Stimulated activated CD4-positive, alpha-beta T cell treated with anti-CD3 and anti-CD28 coated beads, Interleukin-4, amount 100 ng/mL, for 24 hours (primary cell): ENCODE measurements around the gene PDE8B.

Experiments used
- DNase-seq: peaks from one replicate; pipeline ENCODE4 v3.0.0-alpha.2; 2020

Gene PDE8B

DNA sequence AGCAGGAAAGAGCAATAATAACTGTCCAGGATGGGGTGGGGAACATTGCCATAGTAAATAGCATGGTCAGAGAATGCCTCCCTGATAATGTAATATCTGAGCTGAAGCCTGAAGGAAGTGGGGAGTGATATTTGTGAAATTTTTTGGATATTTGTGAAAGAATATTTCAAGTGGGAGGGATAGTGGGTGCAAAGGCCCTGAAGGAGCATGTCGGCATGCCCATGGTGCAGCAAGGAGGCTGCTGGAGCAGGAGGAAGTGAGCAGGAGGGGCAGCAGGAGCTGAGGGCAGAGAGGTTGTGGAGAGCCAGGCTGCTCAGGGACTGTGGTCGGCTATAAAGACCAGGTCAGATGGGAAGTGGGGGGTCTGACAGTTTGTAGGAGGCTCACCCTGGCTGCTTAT, 21.1 kb upstream of the PDE8B start:
- no peak for DNase-seq

DNA sequence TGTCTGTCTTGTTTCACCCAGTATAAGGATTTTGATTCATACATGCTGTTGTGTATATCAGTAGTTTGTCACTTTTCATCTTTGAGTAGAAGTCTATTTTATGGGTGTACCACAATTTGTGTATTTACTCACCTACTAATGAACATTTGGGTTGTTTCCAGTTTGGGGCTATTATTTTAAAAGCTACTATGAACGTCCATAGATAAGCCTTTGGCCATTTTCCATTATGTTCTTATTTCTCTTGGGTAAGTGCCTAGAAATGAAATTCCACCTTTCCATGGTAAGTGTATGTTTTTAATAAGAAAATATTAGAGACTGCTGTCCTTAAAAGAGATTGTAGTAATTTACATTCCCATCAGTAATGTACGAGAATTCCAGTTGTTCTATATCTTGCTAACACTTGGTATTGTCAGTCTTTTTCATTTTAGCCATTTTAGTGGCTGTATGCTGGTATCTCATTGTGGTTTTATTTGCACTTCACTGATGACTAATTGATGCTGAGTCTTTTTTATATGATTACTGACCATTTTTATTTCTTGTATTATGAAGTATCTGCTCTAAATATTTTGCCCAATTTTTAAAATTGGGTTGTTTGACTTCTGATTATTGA, 17.9 kb upstream of the PDE8B start:
- no peak for DNase-seq

DNA sequence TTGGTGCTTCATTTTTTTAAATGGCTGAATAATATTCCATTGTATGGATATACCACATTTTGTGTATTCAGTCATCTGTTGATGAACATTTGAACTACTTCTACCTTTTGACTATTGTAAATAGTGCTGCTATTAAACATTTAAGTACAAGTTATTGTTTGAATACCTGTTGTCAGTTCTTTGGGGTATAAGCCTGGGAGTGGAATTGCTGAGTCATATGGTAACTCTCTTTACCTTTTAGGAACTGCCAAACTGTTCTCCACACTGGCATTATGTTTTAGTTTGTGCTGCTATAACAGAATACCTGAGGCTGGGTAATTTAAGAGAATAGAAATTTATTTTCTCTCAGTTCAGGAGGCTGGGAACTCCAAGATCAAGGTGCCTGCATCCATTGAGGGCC, 15.7 kb upstream of the PDE8B start:
- no peak for DNase-seq

DNA sequence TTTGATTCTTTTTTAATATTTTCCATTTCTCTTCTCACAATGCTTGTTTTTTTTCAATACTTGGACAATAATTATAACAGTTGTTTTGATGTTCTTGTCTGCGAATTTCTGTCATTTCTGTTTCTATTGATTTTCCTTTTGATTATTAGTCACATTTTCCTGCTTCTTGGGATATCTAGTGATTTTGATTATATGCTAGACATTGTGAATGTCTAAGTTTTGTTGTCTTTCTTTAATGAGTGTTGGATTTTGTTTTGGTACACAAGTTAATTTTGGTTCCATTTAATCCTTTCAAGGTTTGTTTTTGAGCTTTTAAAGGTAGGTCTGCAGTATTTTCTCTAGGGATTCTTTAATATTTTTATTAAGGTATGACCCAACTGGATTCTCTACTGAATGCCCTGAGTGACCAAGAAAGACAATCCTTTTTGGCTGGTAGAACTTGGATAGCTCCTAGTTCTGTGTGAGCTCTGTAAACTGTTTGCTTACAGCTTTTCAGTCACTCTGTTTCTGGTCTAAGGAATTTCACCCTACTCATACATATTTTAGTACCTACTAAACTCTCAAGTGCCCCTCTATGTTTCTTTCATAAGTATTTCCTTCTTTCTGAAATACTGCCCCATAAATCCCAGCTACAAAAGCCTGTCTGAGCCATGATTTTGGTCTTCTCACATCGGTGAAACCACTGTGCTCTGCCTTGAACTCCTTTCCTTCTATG, 12.5 kb upstream of the PDE8B start:
- DNase-seq: no peak

DNA sequence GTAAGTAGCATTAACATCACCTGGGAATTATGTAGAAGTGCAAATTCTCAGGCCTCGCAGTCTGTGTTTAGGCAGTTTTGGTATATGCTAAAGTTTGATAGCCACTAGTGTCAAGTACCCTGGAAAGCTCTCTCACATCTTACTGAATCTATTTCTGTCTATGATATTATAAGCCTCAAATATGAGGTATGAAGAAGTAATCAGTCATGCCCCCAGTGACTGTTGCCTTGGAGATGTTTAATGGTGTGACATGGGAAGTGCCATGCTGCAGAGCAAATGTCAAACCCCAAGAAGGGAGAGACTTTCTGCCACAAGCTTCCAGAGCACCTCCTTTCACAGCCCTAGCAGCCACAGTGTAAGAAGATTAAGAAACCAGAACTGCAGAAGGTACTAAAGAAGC, 9.8 kb upstream of the PDE8B start:
- DNase-seq: no peak

DNA sequence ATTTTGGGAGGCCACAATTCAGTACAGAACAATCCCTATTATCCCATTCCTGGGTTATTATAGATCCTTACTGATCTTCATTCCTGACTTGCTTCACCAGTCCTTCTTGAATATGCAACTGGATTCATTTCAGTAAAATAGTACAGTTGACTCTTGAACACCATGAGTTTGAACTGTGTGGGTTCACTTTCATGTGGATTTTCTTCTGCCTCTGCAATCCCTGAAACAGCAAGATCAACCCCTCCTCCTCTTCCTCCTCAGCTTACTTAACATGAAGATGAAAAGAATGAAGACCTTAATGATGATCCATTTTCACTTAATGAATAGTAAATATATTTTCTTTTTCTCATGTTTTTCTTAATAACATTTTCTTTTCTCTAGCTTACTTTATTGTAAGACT, 8.3 kb upstream of the PDE8B start:
- DNase-seq: no peak

DNA sequence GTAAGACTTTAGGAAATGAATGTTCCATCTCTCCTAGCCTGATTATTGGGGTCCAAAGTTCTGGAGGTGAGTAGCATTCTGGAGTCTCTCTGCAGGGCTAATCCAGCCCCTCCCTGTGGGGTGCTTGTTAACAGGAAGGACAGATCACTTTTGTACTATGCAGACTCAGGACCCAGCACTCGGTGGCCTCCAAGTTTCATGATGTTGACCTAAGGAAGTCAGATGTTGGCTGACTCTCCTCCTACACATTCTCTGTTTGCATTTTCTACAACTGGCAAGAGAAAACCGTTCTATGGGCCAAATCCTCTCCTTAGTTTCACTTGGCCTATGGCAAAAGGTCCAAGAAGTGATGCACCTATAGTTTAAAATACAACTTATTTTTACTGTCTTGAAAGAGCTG, 5.5 kb upstream of the PDE8B start:
- no peak for DNase-seq

DNA sequence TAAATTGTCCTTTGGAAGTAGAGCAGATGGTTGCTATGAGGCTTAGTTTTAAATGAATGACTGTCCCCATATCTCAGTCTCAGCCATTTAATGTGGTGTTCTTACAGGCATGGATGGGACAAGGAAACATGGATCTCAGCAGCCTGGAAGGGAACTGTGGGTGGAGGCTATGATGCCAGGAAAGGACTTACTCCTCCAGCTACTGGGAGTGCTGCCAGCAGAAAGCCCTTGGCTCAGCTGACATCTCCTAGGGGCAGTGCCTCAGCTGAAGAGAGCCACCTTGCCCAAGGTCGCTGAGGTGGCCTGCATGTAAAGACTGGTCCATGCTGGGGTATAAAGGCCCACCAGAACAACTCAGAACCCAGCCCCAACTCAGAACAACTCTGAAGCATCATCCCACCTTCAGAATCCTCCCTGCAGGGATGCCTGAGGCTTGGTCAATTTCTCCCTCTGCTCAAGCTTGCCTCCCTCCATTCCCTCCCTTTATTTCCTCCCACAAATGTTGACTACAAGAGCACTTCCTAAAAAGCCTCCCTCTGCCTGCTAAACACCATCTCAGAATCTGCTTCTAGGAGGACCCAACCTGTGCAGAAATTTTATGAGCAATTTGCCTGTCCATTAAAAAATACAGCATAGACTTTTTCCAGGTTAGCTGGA, 1.8 kb upstream of the PDE8B start:
- DNase-seq: no peak

DNA sequence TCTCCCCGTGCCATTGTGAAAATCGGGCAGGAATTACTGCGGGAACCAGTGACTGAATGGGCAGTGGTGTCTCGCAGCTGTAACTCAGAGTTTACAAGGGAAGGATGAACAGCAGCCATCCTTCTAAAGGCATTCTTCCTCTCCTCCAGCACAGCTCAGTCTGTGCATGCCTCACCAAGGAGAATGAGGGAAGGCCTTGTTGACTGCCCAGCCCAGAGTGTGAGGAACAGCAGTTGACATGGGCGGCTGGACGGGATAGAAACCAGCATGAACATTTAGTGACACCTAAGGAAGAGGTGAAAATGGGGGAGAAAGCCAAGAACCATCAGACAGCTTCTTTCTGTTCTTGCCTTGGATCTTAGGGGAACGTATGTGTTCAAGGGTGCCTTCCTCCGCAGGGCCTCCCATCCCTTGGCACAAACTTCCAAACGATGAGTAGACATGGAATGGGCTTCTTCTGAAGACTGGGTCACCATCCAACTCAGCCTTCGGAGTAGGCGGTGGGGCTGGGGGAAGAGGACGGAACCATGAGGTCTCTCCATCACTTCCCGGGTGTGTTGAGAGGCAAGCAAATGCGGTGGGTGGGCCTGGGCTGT, 887 bp upstream of the PDE8B start:
- DNase-seq: no peak

DNA sequence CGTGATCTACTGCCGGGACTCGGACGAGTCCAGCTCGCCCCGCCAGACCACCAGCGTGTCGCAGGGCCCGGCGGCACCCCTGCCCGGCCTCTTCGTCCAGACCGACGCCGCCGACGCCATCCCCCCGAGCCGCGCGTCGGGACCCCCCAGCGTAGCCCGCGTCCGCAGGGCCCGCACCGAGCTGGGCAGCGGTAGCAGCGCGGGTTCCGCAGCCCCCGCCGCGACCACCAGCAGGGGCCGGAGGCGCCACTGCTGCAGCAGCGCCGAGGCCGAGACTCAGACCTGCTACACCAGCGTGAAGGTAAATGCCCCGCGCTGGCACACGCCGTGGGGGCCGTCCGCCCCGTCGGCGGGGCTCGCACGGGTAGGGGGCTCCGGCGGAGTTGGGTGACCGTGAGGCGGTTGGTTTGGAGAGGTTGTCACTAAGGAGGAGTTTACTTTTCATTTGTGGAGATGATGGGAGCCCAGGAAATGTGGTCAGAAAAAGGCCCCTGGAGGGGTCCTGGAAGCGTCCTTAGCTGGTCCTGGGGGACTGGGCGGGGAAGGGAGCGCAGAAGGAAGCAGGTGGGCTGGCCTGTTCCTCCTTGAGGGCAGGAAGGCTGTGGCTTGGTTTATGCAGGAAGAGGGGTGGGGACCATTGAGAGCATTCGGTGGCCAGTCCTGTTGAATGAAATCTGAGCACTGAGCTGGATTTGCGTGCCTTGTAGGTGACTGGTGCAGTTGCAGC, 647 bp downstream of the PDE8B start:
- DNase-seq: no peak

DNA sequence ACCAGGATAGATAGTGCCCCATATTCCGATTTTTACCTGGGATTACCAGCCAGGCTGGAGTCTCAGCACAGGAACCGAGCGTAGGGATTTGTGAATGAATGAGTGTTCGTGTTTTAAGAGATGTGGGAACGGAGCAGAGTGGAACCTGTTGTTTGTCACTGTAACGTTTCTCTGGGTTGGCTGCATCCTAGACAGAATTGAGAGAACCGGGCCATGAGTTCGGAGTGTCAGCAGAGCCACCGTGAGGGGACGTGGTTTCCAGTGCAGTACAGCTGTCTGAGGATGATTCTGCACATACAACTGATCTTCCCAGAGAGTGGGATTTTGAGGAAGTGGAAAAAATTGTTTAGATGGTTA, 1.2 kb downstream of the PDE8B start:
- no peak for DNase-seq

DNA sequence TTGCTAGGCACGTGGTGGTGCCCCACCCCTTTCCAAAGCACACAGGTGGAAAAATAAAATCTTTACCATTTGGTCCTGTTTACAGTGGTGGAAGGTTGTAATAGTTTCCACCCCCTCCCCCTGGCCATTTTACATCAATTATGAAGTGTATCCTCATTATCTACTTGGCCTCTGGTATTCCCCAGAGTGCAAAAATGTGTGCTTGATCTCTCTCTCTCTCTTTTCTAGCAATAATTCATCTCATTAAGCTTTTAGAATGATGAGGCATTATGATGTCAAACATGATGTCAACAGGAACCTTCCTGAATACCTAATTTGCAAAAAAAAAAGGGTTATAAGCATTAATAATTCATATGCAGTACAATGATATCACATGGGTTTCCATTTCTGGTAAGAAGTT, 3.1 kb downstream of the PDE8B start:
- no peak for DNase-seq

DNA sequence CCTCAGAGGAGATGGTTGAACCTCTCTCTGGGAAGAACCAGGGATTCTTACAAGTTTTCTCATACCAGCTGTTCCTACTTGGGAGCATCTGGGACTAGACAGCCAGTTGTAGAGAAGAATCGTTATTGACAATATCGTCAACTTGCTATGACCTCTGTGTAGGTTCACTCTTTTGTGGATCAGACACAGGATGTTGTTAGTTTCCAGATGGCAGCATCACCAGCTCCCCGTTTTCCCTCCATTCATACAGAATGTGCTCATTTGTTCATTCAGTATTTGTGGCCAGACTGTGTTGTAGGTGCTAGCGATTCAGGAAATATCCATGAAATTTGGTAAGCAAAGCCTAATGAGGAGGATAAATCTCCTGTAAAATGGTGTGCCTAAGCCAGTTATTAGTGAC, 3.7 kb downstream of the PDE8B start:
- DNase-seq: no peak

DNA sequence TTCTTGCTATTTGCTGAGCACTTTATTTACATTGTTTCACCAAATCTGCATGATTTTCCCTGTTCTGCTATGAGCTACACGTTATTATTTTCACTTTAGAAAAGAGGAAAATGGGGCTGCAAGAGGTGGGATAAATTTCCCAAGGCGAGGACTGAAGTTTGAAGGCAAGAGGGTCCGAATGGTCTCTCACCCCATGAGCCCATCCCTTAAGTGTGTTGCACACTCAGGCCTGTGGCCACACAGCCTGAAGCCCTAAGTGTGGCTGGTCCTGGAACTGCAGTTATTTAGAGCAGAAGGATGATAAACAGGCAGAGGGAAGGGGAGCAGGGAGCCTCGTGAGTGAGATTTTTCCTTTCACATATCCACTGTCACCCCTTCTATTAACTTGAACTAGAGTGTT, 7.8 kb downstream of the PDE8B start:
- DNase-seq: no peak

DNA sequence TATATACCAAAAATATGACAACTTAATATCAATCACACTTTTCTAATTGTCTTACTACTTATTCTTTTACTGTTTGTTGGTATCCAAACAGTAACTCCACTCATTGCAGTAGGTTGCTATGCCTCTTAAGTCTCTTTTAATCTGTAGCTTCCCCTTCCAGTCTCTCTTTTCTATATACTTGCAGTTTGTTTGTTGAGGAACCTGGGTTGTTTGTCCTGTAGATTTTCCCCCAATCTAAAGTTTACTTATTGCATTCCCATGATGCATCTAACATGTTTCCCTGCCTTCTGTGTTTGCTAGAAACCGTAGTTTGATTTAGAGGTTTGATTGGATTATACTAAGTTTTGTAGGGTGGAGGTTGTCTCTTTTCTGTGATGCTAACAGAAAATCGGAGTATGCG, 10.6 kb downstream of the PDE8B start:
- DNase-seq: no peak

DNA sequence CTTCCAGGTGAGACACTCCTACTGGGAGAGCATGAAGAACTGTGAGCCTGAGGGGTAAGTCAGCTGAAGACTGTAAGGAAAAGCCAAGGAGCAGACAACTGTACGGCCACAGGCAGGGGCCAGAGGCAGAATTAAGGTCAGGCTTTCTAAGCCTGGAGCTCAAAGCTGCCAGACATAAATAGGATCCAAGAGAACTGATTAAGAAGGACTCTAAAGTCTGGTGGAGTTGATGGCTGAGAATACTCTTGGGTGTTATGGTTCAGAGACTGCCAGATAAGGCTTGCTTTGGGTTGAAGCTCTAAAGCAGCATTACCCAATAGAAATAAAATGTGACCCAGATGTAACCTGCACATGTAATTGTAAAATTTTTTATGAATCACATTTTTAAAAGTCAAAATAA, 12.2 kb downstream of the PDE8B start:
- DNase-seq: no peak

DNA sequence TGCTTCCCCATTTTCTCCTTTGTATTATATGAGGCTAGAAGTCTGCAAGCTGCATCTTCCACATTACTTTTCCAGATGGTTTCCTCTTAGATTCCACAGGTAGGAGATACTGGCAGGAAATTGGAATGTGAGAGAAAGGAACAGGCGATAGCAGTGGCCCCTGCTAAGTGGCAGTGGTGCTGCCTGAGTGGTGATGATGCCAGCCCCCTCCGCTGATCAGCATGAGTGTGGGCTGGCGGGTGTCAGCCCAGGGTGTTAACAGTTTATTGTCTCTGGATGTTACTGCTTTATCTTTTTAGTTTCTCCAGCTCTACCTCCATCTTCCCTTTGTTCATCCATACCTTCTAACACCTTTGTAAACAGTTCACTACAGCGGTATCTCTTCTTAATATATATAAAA, 13.2 kb downstream of the PDE8B start:
- no peak for DNase-seq

DNA sequence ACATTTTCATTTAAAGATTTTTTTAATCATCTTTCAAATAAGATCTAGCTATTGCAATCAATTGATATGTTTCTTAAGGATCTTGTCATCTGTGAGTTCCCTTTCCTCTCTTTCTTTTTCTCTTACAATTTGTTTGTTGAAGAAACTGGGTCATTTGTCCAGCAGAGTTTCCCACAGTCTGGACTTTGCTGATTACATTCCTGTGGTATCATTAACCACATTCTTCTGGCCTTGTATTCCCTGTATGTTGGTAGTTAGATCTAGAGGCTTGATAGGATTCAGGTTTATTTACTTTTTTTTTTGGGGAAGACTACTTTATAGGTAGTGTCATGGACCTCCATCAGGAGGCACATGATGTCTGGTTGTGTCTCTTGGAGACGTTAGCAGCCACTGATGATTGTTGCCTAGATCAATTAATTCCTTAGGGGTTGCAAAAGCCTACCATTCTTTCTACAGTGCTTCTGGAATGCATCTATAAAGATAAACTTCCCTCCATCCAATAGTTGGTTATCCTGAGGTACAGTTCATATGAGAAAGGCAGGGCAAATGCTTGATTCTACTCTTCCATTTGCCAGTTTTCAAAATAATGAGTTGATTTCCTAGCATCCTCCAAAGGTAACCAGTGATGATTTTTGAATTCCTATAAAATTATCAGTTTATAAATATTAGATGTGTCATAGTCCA, 14.3 kb downstream of the PDE8B start:
- DNase-seq: no peak

DNA sequence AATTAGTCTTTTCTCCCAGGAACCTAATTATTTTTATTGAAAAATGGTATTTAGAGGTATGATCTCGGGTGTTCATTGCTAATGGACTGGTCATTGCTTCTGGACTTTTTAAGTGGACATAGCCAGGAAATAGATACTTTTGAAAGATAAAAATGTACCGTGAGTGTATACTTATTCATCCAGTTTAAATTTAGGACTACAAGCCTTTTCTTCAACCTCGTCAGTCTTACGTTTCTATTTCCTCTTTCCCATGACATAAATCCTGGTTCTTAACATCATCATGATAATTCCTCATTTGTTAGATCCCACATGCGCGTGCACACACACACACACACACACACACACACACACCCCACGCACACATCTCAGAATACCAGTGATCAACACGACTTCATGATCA, 15.1 kb downstream of the PDE8B start:
- DNase-seq: no peak

DNA sequence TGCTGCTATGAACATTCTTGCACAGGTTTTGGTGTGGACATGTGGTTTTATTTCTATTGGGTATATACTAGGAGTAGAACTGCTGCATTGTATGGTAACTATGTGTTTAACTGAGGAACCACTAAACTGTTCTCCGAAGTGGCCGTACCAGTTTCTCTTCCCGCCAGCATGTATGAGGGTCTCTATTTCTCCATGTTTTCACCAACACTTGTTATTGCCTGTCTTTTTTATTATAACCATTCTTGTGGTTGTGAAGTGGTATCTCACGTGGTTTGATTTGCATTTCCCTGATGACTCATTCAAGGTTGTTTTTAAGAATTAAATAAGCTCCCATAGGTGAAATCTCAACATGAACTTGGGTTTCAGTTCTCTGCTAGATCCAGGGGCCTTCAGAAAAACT, 19.4 kb downstream of the PDE8B start:
- no peak for DNase-seq

DNA sequence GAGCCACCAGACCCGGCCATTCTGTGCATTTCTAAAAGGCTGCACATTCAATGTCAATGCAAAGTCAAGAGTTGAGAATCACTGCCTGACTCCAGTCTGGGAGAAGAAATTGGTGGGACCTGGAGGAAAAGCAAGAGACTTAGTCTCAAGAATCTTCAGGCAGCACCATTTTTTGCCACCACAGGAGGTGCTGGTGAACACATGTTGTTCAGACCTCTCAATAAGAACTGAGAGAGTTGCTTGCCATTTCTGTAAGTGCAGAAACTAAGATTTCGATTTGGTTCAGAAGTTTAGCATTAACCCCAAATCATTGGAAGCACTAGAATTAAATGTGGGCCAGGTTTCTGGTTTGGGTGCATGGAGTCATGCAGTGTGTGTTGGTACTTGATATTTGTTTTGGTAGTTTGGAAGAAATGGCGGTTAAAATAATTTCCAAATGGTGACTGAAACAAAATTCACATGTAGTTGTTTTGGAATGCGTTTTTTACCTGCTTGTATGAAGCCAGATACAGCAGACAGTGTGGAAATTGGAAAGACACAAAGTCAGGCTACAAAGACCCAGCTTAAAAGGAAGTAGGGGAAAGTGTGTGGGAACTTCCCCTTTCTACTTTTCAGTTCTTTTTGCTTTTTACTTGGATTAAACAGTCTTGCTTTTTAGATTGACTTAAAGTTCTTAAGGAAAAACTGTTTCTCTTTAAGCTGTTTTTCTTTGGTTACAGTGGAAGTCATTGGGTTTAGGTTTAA, 20.4 kb downstream of the PDE8B start:
- no peak for DNase-seq

DNA sequence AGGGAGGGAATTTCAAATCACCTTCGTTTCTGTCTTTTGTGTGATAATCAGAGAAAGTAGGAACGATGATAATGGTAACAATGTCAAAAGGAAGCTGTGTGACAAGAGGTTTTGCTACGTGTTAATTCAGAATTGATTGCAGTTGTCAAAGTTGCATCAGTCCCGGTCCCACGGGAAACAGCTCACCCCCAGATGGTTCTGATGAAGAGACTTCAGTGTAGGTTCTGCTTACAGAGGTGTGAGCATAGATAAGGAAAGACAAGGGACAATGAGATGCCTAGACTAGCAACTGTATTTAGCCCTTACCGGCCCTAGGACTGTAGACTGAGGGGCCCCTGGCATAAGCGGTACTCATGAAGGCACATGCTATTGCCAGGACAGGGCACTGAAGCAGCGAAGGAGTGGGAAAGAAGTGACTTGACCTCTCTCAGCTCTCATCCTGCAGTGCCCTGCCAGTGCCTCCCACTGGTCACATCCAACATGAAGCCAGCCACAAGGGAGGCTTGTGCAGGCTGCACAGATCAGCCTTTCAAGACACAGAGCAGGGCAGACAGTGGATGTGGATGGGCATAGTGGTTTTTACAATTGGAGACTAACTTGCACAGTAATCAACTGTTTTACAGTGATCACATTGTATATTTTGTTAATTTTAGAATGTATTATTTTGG, 21.1 kb downstream of the PDE8B start:
- no peak for DNase-seq
